DMS153 treated with DMSO at 0.1 percent for 48 hours (cell line): ENCODE data around the gene GTF2IRD2.
"Not testable (repeated sequence)": the region's sequence is repeated elsewhere in the genome, so short reads cannot be mapped to it uniquely, and the experiment has no call there.

Experiments used
- DNase-seq: peaks from one replicate; lab custom pipeline; 2025; ENCODE audit not compliant: unreplicated experiment; lab: John Stamatoyannopoulos, UW

GTF2IRD2 gene

GRCh38 chr7:74788369-74789150 is 62.8 kb downstream of the GTF2IRD2 start:
- peak; percentile 79 for DNase-seq

- not testable (repeated sequence) for DNase-seq
Measured at GRCh38 chr7:74783595-74783994, 67.8 kb downstream of the GTF2IRD2 start.

- DNase-seq, result not testable (repeated sequence)
Measured at GRCh38 chr7:74781746-74782145, 69.7 kb downstream of the GTF2IRD2 start.

- not testable (repeated sequence) for DNase-seq
Measured at GRCh38 chr7:74779053-74779452, 72.4 kb downstream of the GTF2IRD2 start.

- not testable (repeated sequence) for DNase-seq
Measured at GRCh38 chr7:74775111-74775510, 76.3 kb downstream of the GTF2IRD2 start.

- not testable (repeated sequence) for DNase-seq
Measured at GRCh38 chr7:74773760-74774750, 77.3 kb downstream of the GTF2IRD2 start, which contains the start of gene NCF1. TSS of gene NCF1 (plus strand) at chr7:74774011. CDS start at chr7:74774032, 21 bp downstream.

GRCh38 chr7:74772093-74772492 is 79.3 kb downstream of the GTF2IRD2 start:
- DNase-seq, result not testable (repeated sequence)

- not testable (repeated sequence) for DNase-seq
Measured at GRCh38 chr7:74770062-74770461, 81.3 kb downstream of the GTF2IRD2 start.

- not testable (repeated sequence) for DNase-seq
Measured at GRCh38 chr7:74766991-74767390, 84.4 kb downstream of the GTF2IRD2 start.

GRCh38 chr7:74766509-74766908 is 84.9 kb downstream of the GTF2IRD2 start:
- DNase-seq, result not testable (repeated sequence)

GRCh38 chr7:74765205-74765918 is 86.0 kb downstream of the GTF2IRD2 start:
- DNase-seq, result not testable (repeated sequence)

- not testable (repeated sequence) for DNase-seq
Measured at GRCh38 chr7:74758982-74759381, 92.4 kb downstream of the GTF2IRD2 start.

GRCh38 chr7:74758268-74758667 is 93.1 kb downstream of the GTF2IRD2 start:
- not testable (repeated sequence) for DNase-seq

GRCh38 chr7:74756673-74757072 is 94.7 kb downstream of the GTF2IRD2 start:
- DNase-seq, result not testable (repeated sequence)

GRCh38 chr7:74753921-74754482 is 97.4 kb downstream of the GTF2IRD2 start:
- DNase-seq, result not testable (repeated sequence)
